WI38 (cell line): ENCODE measurements around the gene TMEM39B.
"Not testable (repeated sequence)": the region's sequence is repeated elsewhere in the genome, so short reads cannot be mapped to it uniquely, and the experiment has no call there.

Experiments
- H3K4me3 ChIP-seq: 2 replicates; pipeline ENCODE4 v1.5.1; 2011; ENCODE audit warnings: low read depth, mild to moderate bottlenecking, control low read depth, low read length
- CTCF ChIP-seq: IDR thresholded peaks from 2 replicates; pipeline ENCODE4 v1.5.1; 2012; ENCODE audit warnings: low read depth, mild to moderate bottlenecking, control low read depth, low read length

TMEM39B gene

GRCh38 chr1:32082022-32082421, 9.3 kb downstream of the TMEM39B start:
- H3K4me3 ChIP-seq, result no peak overlapping the region
- no peak for TF ChIP-seq CTCF

- H3K4me3 ChIP-seq, result not testable (repeated sequence)
These were observed 13.6 kb downstream of the TMEM39B start for GRCh38 chr1:32086381-32086780.

- no peak for TF ChIP-seq CTCF
- no peak overlapping the region for H3K4me3 ChIP-seq
These were observed 18.4 kb downstream of the TMEM39B start for GRCh38 chr1:32091176-32091575.

GRCh38 chr1:32091591-32091990, 18.9 kb downstream of the TMEM39B start:
- no peak for TF ChIP-seq CTCF
- no peak overlapping the region for H3K4me3 ChIP-seq

GRCh38 chr1:32094746-32095521, 22.2 kb downstream of the TMEM39B start:
- H3K4me3 ChIP-seq, result no peak overlapping the region
- no peak for TF ChIP-seq CTCF

- no peak overlapping the region for H3K4me3 ChIP-seq
- TF ChIP-seq CTCF, result no peak
These were observed 26.7 kb downstream of the TMEM39B start for GRCh38 chr1:32099426-32099825.

- H3K4me3 ChIP-seq, result no peak overlapping the region
- no peak for TF ChIP-seq CTCF
These were observed 27.6 kb downstream of the TMEM39B start for GRCh38 chr1:32100359-32100758.
